Right atrium auricular region (tissue), 2 donors: ENCODE results near the gene MANBA. TPM values are rescaled to one million over a fixed set of nuclear protein-coding genes. Genes with fewer than 3 reads are reported as not detected.

Experiments used
- DNase-seq: peaks from one replicate; pipeline ENCODE4 v3.0.0-alpha.2; 2019; ENCODE audit warnings: low spot score
- H3K27ac ChIP-seq, 2 donors: fragments of 200-600 bp; sonication (generic); 1 replicate in 1 of 2; 2 replicates in 1 of 2; pipeline ENCODE4 v1.5.1; 2016 to 2019
- H3K27me3 ChIP-seq, 2 donors: fragments of 200-600 bp; sonication (generic); one replicate each; pipeline versions ENCODE4 v1.5.1 to v1.6.0; 2017 to 2019
- H3K36me3 ChIP-seq: fragments of 200-600 bp; sonication (generic); one replicate; pipeline ENCODE4 v1.5.1; 2016
- H3K4me1 ChIP-seq, 2 donors: fragments of 200-600 bp; sonication (generic); one replicate each; pipeline versions ENCODE4 v1.5.1 to v1.6.0; 2017 to 2019
- H3K4me3 ChIP-seq, 2 donors: fragments of 200-600 bp; sonication (generic); 1 replicate in 1 of 2; 2 replicates in 1 of 2; pipeline ENCODE4 v1.5.1; 2017 to 2019; ENCODE audit warnings: mild to moderate bottlenecking in 1 of 2, moderate library complexity in 1 of 2
- H3K9me3 ChIP-seq, 2 donors: fragments of 200-600 bp; sonication (generic); one replicate each; pipeline ENCODE4 v1.5.1; 2019
- CTCF ChIP-seq, 2 donors: fragments of 200-600 bp; sonication (generic); IDR thresholded peaks; one replicate each; pipeline ENCODE4 v1.5.1; 2019; ENCODE audit warnings: antibody characterized with exemption in 2 of 2
- total RNA-seq, 2 donors: library from RNA; depleted of rRNA; stranded (reverse); fragments of >200 nt; gene quantifications; one replicate each; pipeline ENCODE4 v1.1.0, GENCODE V29; 2016

The MANBA gene
- total RNA-seq, 2 donors from 2014 or later = 26.9 to 41.6 TPM

GRCh38 chr4:102761906-102762305, 1.1 kb upstream of the MANBA start:
- no peak for DNase-seq
- Histone ChIP-seq H3K9me3 (no peaks in the 10 kb centered on the region), H3K36me3 (no peaks in the 10 kb centered on the region), H3K4me1 (peaks cover 0 to 24% of the 10 kb centered on the region in 2 donors), H3K4me3 (no peak overlapping the region), H3K27ac (no peak overlapping the region), H3K27me3 (no peaks in the 10 kb centered on the region)
- TF ChIP-seq CTCF (IDR thresholded peaks at IDR 0.05) = no peak

GRCh38 chr4:102761296-102761701, 531 bp upstream of the MANBA start:
- no peaks in the 10 kb centered on the region for H3K27me3 ChIP-seq
- no peaks in the 10 kb centered on the region for H3K9me3 ChIP-seq
- H3K36me3 ChIP-seq = no peaks in the 10 kb centered on the region
- H3K27ac ChIP-seq = peak overlapping the region; percentile 82 to 87
- DNase-seq = no peak
- peaks cover 0 to 24% of the 10 kb centered on the region in 2 donors for H3K4me1 ChIP-seq
- peak overlapping the region; percentile 76 to 92 for H3K4me3 ChIP-seq
- no peak for TF ChIP-seq CTCF (IDR thresholded peaks at IDR 0.05)

DNA sequence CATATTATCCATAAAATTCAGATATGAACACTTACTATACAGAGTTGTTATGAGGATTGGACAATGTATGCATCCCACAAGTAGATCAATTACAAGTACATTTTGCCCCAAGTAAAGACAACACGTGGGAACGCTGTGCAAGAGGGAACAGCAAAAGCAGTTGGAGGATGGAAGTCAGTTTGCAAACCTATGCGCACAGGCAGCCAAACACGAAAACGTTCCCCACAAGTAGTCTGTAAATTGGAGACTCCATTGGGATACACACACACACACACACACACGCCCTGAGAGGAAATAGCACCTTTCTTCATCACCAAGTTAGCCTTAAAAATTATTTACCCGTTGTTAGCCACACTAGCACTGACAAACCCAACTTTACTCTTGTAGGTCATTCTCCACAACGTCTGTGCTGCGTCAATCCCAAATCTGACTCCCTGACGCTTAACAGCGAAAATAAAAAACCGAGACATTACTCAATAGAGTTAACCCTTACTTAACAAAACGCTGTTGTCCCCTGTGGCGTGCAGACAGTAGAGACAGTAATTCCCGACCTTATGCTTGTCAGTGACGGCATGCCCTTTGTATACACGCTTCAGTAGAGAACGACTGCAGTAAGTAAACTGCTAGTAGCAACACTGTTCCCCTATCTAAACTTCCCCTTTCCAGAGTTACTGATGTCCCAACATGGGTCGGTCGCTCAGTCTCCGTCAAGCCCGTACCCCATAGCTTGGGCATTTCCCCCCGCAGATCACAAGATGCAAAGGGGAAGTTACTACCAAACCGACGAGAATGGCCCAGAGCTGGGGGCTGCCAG, 730 bp downstream of the MANBA start:
- no peaks in the 10 kb centered on the region for H3K36me3 ChIP-seq
- peaks cover 0 to 24% of the 10 kb centered on the region in 2 donors for H3K4me1 ChIP-seq
- H3K27me3 ChIP-seq = no peaks in the 10 kb centered on the region
- H3K9me3 ChIP-seq = no peaks in the 10 kb centered on the region
- H3K27ac ChIP-seq = peak overlapping the region; percentile 82 to 87
- DNase-seq = peak; percentile 71
- TF ChIP-seq CTCF (IDR thresholded peaks at IDR 0.05) = no peak
- peak overlapping the region; percentile 76 to 92 for H3K4me3 ChIP-seq

DNA sequence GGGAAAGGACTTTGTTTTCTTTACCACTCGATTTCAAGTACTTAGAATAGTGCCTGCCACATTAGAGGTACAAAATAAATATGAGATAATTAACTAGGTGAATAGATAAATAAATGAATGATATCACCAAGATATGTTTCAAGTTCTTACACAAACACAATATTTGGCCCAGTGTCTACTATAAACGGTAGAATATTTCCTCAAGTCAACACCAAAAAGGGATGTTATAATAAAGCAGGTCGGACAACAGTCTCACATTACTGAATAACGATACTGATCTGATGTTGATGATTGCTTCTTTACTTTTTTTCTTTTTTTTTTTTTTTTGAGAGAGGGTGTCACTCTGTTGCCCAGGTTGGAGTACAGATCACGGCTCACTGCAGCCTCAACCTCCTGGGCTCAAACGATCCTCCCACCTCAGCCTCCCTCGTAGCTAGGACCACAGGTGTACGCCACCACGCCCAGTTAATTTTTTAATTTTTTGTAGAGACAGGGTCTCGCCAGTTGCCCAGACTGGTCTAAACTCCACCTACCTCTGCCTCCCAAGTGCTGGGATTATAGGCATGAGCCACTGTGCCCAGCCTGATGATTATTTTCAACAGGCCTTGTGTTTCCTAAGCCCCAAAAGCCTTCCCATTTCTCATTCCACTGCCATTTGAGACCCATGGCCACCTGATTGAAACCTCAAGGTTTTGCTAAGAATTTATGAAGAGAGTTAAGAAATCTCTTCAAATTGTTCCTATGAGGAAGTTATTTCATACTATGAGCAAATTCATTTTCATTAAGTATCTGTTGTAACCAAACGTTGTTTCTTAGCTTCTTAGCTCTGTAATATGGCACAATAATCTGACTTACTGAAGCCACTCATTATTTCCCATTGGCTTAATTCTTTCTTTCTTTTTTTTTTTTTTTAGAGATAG, 2.3 kb downstream of the MANBA start:
- H3K4me3 ChIP-seq = no peak overlapping the region
- no peaks in the 10 kb centered on the region for H3K27me3 ChIP-seq
- H3K9me3 ChIP-seq = no peaks in the 10 kb centered on the region
- H3K36me3 ChIP-seq = no peaks in the 10 kb centered on the region
- DNase-seq = no peak
- TF ChIP-seq CTCF (IDR thresholded peaks at IDR 0.05) = no peak
- no peak overlapping the region for H3K27ac ChIP-seq
- H3K4me1 ChIP-seq = peaks cover 0 to 24% of the 10 kb centered on the region in 2 donors

- no peak overlapping the region for H3K27ac ChIP-seq
Measured at GRCh38 chr4:102757681-102758080, 3.1 kb downstream of the MANBA start.

More at GRCh38 chr4:102757681-102758080, 3.1 kb downstream of the MANBA start:
- no peaks in the 10 kb centered on the region for H3K9me3 ChIP-seq
- peaks cover 0 to 24% of the 10 kb centered on the region in 2 donors for H3K4me1 ChIP-seq
- H3K36me3 ChIP-seq = no peaks in the 10 kb centered on the region
- DNase-seq = no peak
- no peak overlapping the region for H3K4me3 ChIP-seq
- no peak for TF ChIP-seq CTCF (IDR thresholded peaks at IDR 0.05)
- H3K27me3 ChIP-seq = no peaks in the 10 kb centered on the region
